HepG2 (cell line): Measurements from ENCODE around the gene USE1. TPM values are rescaled to one million over a fixed set of nuclear protein-coding genes. Genes with fewer than 3 reads are reported as not detected.

Experiments used
- ELK4 ChIP-seq: sonication (generic); formaldehyde crosslinking; IDR thresholded peaks from 2 replicates; pipeline ENCODE4 v1.9.0; 2021; ENCODE audit warnings: missing genetic modification reagents, borderline replicate concordance
- HMGXB4 ChIP-seq, 2 experiments: sonication (generic) in 1 of 2; formaldehyde crosslinking in 1 of 2; IDR thresholded peaks; 2 replicates each; pipeline versions ENCODE4 v1.4.0 to v1.6.1; 2018 to 2020; ENCODE audit warnings: missing genetic modification reagents in 2 of 2, borderline replicate concordance in 1 of 2, low read depth in 1 of 2, mild to moderate bottlenecking in 1 of 2, missing biosample characterization in 1 of 2
- KLF15 ChIP-seq: sonication (generic); formaldehyde crosslinking; IDR thresholded peaks from 2 replicates; pipeline ENCODE4 v1.8.1; 2023; ENCODE audit warnings: borderline replicate concordance, mild to moderate bottlenecking, inconsistent platforms, missing genetic modification reagents, mixed read lengths
- KLF16 ChIP-seq, 2 experiments: sonication (generic) in 1 of 2; formaldehyde crosslinking in 1 of 2; IDR thresholded peaks; 2 replicates each; pipeline versions ENCODE4 v1.6.1 to v1.8.0; 2016 to 2023; ENCODE audit warnings: missing genetic modification reagents in 2 of 2, missing compliant biosample characterization in 1 of 2
- MYPOP ChIP-seq: sonication (generic); formaldehyde crosslinking; IDR thresholded peaks from 2 replicates; pipeline ENCODE4 v1.8.1; 2023; ENCODE audit warnings: mild to moderate bottlenecking, moderate library complexity, missing genetic modification reagents
- RBM22 ChIP-seq: fragments of 200-400 bp; formaldehyde crosslinking; optimal IDR thresholded peaks from 2 replicates; pipeline ENCODE3; 2017; ENCODE audit warnings: mild to moderate bottlenecking, low read length, moderate library complexity
- REPIN1 ChIP-seq: sonication (generic); formaldehyde crosslinking; IDR thresholded peaks from 2 replicates; pipeline ENCODE4 v1.8.0; 2022; ENCODE audit warnings: missing genetic modification reagents, low read depth, mild to moderate bottlenecking, borderline replicate concordance
- ZHX2 ChIP-seq, 2 experiments: sonication (generic) in 1 of 2; formaldehyde crosslinking in 1 of 2; IDR thresholded peaks; 2 replicates each; pipeline versions ENCODE4 v1.6.1 to v1.9.0; 2014 to 2022; ENCODE audit warnings: antibody characterized with exemption in 1 of 2, borderline replicate concordance in 1 of 2, inconsistent platforms in 1 of 2, low read depth in 1 of 2, missing genetic modification reagents in 1 of 2
- ZNF224 ChIP-seq: sonication (generic); formaldehyde crosslinking; IDR thresholded peaks from 2 replicates; pipeline ENCODE4 v1.5.0; 2020; ENCODE audit warnings: mild to moderate bottlenecking, missing genetic modification reagents
- ZNF24 ChIP-seq: fragments of 450-650 bp; IDR thresholded peaks from 2 replicates; pipeline ENCODE4 v1.6.1; 2017; ENCODE audit warnings: antibody characterized with exemption, mild to moderate bottlenecking
- ZNF317 ChIP-seq: sonication (generic); formaldehyde crosslinking; IDR thresholded peaks from 2 replicates; pipeline ENCODE4 v1.5.0; 2020; ENCODE audit warnings: mild to moderate bottlenecking, missing genetic modification reagents
- ZNF513 ChIP-seq: sonication (generic); formaldehyde crosslinking; conservative IDR thresholded peaks from 2 replicates; pipeline ENCODE4 v1.5.0; 2020; ENCODE audit warnings: missing genetic modification reagents
- ZSCAN30 ChIP-seq: sonication (generic); formaldehyde crosslinking; IDR thresholded peaks from 2 replicates; pipeline ENCODE4 v1.5.0; 2020; ENCODE audit warnings: mild to moderate bottlenecking, missing genetic modification reagents
- polyA plus RNA-seq, 8 experiments: library from polyadenylated mRNA; depleted of rRNA in 3 of 8; stranded (reverse) in 7 of 8; unstranded in 1 of 8; fragments of >200 nt; fragmentation: Illumina TruSeq in 4 of 8; extraction: Trizol in 4 of 8; gene quantifications; 2 replicates each; pipeline versions ENCODE4 v1.2.1 to v1.2.3, GENCODE V29; 2011 to 2016; ENCODE audit warnings: low read depth in 4 of 8, missing spikeins in 1 of 8, mixed read lengths in 1 of 8; ENCODE audit not compliant: insufficient read depth in 1 of 8
- total RNA-seq, 5 experiments: library from RNA; depleted of rRNA; stranded (reverse); fragments of >200 nt; fragmentation: Illumina TruSeq; extraction: Trizol; gene quantifications; 2 replicates each; pipeline ENCODE4 v1.2.3, GENCODE V29; 2016; ENCODE audit warnings: low read depth in 1 of 5

USE1 gene
- total and polyA plus RNA-seq, 2 of the 13 experiments (the other 11 are each of a cell fraction or from before 2014, with no cell fraction given), result 9.9 to 17.6 TPM

GRCh38 chr19:17215127-17215971 lies at the start of gene USE1 (continued):
- TF ChIP-seq MYPOP, result peak; percentile 73; the same call in 1 of the 2 replicates
- TF ChIP-seq ZNF317 (CRISPR knock-in tag), result peak; percentile 80
- TF ChIP-seq RBM22, result peak; percentile 43
- TF ChIP-seq HMGXB4 (CRISPR knock-in tag; IDR thresholded peaks at IDR 0.05; ENCODE audit: borderline replicate concordance in 1 of 2, low read depth in 1 of 2), result peak in 1 of 2 experiments; percentile 77; a peak in 2 of 4 replicates
- peak; percentile 97 for TF ChIP-seq ZHX2 (IDR thresholded peaks at IDR 0.05; ENCODE audit: low read depth)
- TF ChIP-seq ZHX2 (CRISPR knock-in tag; IDR thresholded peaks at IDR 0.05; ENCODE audit: borderline replicate concordance), result no peak
- TF ChIP-seq ZNF24, result no peak; the same call in 1 of the 2 replicates
- peak; percentile 88; the same call in 1 of the 2 replicates for TF ChIP-seq ELK4 (CRISPR knock-in tag)
- peak; percentile 69; the same call in 1 of the 2 replicates for TF ChIP-seq REPIN1
- TF ChIP-seq ZSCAN30, result no peak
- TF ChIP-seq ZNF224 (CRISPR knock-in tag), result 0 out of 2 replicates have a peak, but pooled peaks have one; percentile 66
- TF ChIP-seq KLF15 (CRISPR knock-in tag), result peak; percentile 58; the same call in 1 of the 2 replicates
- no peak for TF ChIP-seq ZNF513 (CRISPR knock-in tag)
- TF ChIP-seq KLF16 (CRISPR knock-in tag; IDR thresholded peaks at IDR 0.05), result peak in 1 of 2 experiments; percentile 92; a peak in 2 of 4 replicates
